ENCODE data around the gene PALM3.

Gene PALM3

GRCh38 chr19:14089412-14089661, 27.5 kb upstream of the PALM3 start:
- DNase-seq (ENCODE audit: low spot score): no peak

- no peak for DNase-seq (ENCODE audit: low spot score)
These were observed 26.9 kb upstream of the PALM3 start for GRCh38 chr19:14088634-14089411.

- DNase-seq (ENCODE audit: low spot score): no peak
These were observed 24.2 kb upstream of the PALM3 start for GRCh38 chr19:14086098-14086497.

GRCh38 chr19:14085309-14085995, 23.6 kb upstream of the PALM3 start, which contains the start of gene C19orf67:
Gene C19orf67 (minus strand): TSS chr19:14085783. CDS start chr19:14085627, 156 bp downstream.
- DNase-seq (ENCODE audit: low spot score): no peak

- DNase-seq (ENCODE audit: low spot score): no peak
These were observed 20.7 kb upstream of the PALM3 start for GRCh38 chr19:14082675-14082960.

DNA sequence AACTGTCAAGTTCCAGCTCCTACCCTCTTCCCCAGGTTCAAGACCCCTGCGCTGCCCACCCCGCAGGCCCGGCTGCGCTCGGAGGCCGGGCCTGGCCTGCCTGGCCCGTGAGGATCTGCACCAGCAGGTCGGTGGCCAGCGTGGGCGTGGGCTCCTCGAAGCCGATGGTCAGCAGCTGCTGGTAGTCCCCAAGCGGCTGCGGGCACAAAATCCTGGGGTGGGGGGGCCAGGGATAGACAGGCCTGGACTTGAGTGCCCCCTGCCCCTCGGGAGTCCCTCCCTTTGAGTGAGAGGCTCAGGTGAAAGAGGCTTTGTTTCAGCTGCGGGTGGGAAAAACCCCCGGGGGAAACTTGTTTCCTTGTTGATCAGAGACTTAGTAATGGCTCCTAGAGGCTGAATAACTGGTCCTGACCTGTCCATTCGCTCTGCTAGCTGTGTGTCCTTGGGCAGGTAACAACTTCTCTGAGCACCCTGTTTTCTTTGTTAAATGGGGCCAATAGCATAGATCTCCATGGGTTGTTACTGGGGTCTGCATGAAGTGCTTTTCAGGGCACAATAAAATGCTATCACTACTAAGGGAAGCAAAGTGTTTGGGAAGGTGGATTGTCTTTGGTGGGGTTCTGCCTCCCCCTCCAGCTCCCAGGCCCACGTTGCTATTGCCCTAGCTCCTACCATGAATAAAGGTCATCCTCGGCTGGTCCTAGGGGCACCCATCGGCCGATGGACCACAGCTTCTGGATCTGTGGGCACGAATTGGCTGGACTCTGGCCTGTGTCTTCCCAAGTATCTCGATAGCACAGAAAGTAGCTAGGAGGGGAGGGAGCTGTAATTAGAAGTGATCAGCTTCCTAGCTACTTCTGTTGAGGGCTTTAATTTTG, 20.2 kb upstream of the PALM3 start:
- no peak for DNase-seq (ENCODE audit: low spot score)

DNA sequence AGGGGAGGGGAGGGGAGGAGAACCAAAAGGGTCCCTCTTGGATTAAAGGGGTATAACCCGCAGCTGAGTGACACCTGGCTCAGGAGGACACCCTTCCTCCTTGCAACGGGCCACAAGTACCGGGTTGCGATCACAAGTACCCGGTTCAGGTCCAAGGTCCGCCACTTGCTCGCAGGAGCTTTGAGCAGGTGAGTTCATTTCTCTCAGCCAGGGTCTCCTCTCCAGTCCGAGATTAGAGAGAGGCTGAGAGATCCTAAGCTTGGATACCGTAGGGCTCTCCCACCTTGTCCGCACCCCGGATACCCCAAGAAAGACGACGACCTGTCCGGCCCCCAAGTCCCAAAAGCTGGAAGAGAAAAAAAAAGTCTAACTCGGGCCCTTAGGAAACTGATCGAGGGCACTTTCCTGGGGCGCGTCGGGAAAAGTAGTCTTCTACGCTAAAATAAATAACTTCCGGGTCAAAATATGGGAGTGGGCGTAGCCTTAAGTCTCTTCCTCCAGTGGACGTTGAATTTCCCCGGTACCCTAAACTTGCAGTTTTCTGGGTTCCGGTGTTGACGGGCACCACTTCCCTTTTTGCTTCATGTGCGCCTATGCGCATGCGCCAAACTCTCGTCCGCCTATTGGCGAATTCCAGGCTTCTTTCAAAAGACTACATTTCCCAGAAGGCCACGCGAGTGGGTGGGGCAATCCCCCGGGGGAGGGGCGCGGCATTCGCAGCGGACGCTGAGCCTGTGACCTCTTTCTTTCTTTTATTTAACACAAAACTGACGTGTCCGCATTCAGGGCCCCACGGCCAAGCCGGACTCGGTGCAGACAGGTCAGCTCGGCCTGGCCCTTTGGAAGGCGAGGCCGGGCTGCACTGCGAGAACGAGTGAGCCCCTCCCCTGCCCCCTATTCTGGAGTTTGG, 19.3 kb upstream of the PALM3 start:
- DNase-seq (ENCODE audit: low spot score): peak; percentile 98

DNA sequence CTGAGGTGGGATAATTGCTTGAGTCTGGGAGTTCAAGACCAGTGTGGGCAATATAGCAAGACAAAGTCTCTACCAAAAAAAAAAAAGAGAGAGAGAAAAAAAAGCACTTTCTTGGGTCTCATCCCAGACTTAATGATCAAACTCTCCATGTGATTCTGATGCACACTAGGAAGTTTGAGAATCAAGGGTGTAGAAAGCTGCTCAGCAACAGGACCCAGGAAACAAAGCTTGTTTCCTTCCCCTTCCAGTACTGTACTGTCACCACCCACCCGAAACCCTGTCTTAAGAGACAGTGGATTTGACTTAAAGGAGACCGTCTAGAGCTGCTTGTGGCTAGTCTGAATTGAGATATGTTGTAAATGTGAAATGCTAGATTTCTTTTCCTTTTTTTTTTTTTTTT, 16.5 kb upstream of the PALM3 start:
- DNase-seq (ENCODE audit: low spot score): no peak

- peak; percentile 65 for DNase-seq (ENCODE audit: low spot score)
These were observed 12.3 kb upstream of the PALM3 start for GRCh38 chr19:14073925-14074838.

GRCh38 chr19:14073261-14073924, 11.5 kb upstream of the PALM3 start:
- peak; percentile 76 for DNase-seq (ENCODE audit: low spot score)

- peak; percentile 68 for DNase-seq (ENCODE audit: low spot score)
These were observed 10.8 kb upstream of the PALM3 start, which contains the start of gene MISP3 for GRCh38 chr19:14072535-14073260. Gene MISP3 (plus strand): TSS chr19:14072786. CDS start chr19:14073310, 524 bp downstream.

- DNase-seq (ENCODE audit: low spot score): no peak
These were observed 8.6 kb upstream of the PALM3 start for GRCh38 chr19:14070268-14071050.

DNA sequence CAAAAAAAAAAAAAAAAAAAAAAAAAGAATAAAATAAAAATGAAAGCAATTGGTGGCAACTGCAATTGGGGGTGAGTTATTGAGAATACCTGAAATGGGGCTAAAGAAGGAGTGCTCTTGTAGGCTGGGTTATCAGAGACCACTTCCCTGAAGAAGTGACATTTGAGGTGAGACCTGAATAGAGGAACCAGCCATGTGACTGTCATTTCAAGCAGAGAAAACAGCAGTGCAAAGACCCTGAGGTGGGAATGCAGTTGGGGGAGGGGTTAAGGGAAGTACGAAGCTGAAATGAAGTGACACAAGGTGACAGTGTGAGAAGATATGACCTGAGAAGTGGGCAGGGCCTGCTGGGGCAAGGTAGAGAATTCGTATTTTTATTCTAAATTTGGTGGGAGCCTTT, 4.3 kb upstream of the PALM3 start:
- no peak for DNase-seq (ENCODE audit: low spot score)

GRCh38 chr19:14063105-14063504, 1.2 kb upstream of the PALM3 start:
- no peak for DNase-seq (ENCODE audit: low spot score)

DNA sequence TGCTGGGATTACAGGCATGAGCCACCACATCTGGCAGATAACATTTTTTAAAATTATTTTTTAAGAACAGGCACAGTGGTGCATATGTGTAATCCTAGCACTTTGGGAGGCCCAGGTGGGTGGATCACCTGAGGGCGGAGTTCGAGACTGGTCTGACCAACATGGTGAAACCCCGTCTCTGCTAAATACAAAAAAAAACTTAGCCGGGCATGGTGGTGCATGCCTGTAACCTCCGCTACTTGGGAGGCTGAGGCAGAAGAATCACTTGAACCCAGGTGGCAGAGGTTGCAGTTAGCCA, 631 bp upstream of the PALM3 start:
- DNase-seq (ENCODE audit: low spot score): no peak

DNA sequence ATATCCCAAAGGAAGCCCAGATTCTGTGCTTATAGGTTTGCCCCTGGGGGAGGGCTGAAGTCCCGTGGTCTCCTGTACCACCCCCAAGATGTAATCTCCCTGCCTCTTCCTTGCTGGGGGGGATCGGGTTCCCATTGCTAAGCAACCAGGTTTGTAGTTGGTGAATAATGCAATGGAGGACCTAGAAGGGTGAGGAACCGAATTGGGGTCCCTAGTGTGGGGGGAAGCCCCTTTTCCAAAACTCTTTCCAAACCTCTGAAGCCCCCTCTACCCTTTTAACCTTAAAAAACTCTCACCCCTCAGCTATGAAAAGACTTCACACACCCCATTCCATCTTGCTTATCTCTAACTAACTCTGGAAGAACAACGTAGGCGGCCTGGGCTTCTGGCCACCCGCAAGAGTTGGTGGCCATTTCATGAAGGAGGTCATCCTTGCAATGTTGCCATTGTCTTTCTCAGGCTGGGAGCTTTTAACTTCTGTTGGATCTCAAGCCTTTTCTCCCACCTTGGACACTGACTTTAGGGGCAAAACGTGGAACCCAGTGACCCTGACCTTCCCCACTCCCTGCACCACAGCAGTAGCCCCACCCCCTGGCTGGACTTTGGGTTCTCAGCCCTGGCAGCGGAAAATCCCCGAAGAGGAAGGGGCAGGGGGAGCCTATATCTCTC, 661 bp downstream of the PALM3 start:
- no peak for DNase-seq (ENCODE audit: low spot score)

DNA sequence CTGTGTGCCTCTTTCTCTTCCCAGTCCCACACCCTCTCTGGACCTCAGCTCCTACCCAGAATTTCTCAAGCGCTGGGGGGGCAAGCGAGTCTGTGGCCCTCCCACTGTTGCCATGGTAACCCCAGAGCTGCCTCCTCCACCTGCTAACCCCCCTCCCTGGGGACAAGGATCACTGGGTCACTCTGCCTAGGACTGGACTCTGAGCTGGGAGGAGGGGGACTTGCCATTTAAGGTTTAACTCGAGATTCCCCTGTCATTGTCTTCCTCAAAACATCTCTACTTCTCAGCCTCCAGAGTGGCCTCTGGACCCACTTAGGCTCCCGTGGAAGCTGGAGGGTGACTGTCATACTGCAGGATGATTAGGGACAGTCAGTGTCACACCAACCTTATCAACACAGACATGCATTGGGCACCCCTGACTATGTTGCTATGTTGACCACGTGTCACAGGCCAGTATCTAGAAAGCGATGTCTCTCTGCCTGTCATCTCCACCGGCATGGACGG, 2.2 kb downstream of the PALM3 start:
- no peak for DNase-seq (ENCODE audit: low spot score)

DNA sequence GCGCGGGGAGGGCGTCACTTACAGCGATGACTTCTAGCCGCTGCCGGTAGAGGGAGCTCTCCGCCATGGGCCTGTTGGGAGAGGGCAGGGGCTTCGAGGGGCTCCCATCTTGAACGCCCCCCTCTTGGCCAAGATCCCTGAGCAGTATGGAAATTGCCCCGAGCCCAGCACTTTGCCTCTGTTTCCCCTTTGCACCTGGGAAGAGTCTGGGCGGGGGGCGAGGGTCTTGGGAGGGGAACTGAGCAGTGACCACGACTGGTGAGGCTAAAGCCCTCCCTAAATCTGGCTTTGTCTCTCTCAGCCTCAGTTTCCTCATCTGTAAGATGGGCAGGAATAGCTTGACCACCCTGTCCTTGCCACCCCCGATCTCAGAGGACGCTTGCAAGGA, 2.8 kb downstream of the PALM3 start:
- DNase-seq (ENCODE audit: low spot score): no peak
